Activated effector memory CD4-positive, alpha-beta T cell treated with Interleukin-2 at 50 U/mL for 16 hours (primary cell): Measurements from ENCODE around the gene MMS22L.

Experiments used
- DNase-seq: peaks from one replicate; pipeline ENCODE4 v3.0.0-alpha.2; 2020

The MMS22L gene

GRCh38 chr6:97138581-97138980 is 144.4 kb downstream of the MMS22L start:
- DNase-seq: no peak

GRCh38 chr6:97136626-97137358 is 146.2 kb downstream of the MMS22L start:
- no peak for DNase-seq

- no peak for DNase-seq
Measured at GRCh38 chr6:97133067-97133466, 149.9 kb downstream of the MMS22L start.

- no peak for DNase-seq
Measured at GRCh38 chr6:97129106-97129505, 153.9 kb downstream of the MMS22L start.

- no peak for DNase-seq
Measured at GRCh38 chr6:97128507-97128906, 154.5 kb downstream of the MMS22L start.

GRCh38 chr6:97123652-97124051 is 159.4 kb downstream of the MMS22L start:
- DNase-seq: no peak

GRCh38 chr6:97123112-97123511 is 159.9 kb downstream of the MMS22L start:
- no peak for DNase-seq

GRCh38 chr6:97120511-97120910 is 162.5 kb downstream of the MMS22L start:
- DNase-seq: no peak

- DNase-seq: no peak
Measured at GRCh38 chr6:97114645-97115044, 168.4 kb downstream of the MMS22L start.

GRCh38 chr6:97113170-97113569 is 169.8 kb downstream of the MMS22L start:
- no peak for DNase-seq

GRCh38 chr6:97111243-97111642 is 171.8 kb downstream of the MMS22L start:
- DNase-seq: no peak

- DNase-seq: no peak
Measured at GRCh38 chr6:97110626-97111025, 172.4 kb downstream of the MMS22L start.

- DNase-seq: no peak
Measured at GRCh38 chr6:97110149-97110548, 172.9 kb downstream of the MMS22L start.

- no peak for DNase-seq
Measured at GRCh38 chr6:97109444-97109843, 173.6 kb downstream of the MMS22L start.

GRCh38 chr6:97102145-97102790 is 180.7 kb downstream of the MMS22L start:
- DNase-seq: no peak

GRCh38 chr6:97100696-97101095 is 182.3 kb downstream of the MMS22L start:
- no peak for DNase-seq

GRCh38 chr6:97097068-97098047 is 185.7 kb downstream of the MMS22L start:
- no peak for DNase-seq

GRCh38 chr6:97095311-97095850 is 187.6 kb downstream of the MMS22L start:
- DNase-seq: no peak

GRCh38 chr6:97094376-97094775 is 188.6 kb downstream of the MMS22L start:
- DNase-seq: no peak

GRCh38 chr6:97092673-97093305 is 190.2 kb downstream of the MMS22L start:
- DNase-seq: no peak
